Sigmoid colon (tissue), 7 donors: ENCODE data around the gene RBBP8. TPM values are rescaled to one million over a fixed set of nuclear protein-coding genes. Genes with fewer than 3 reads are reported as not detected.
"Not testable (repeated sequence)": the region's sequence is repeated elsewhere in the genome, so short reads cannot be mapped to it uniquely, and the experiment has no call there.

Experiments
- DNase-seq: peaks from one replicate; pipeline ENCODE4 v3.0.0-alpha.2; 2019
- H3K27ac ChIP-seq, 4 donors: fragments of 200-600 bp; sonication (generic); one replicate each; pipeline ENCODE4 v1.5.1; 2016 to 2019; ENCODE audit warnings: mild to moderate bottlenecking in 1 of 4
- H3K27me3 ChIP-seq, 3 donors: fragments of 200-600 bp; sonication (generic); one replicate each; pipeline ENCODE4 v1.5.1; 2019; ENCODE audit warnings: mild to moderate bottlenecking in 1 of 3
- H3K36me3 ChIP-seq, 4 donors: fragments of 200-600 bp; sonication (generic); one replicate each; pipeline ENCODE4 v1.5.1; 2016 to 2019
- H3K4me1 ChIP-seq, 4 donors: fragments of 200-600 bp; sonication (generic); one replicate each; pipeline ENCODE4 v1.5.1; 2017 to 2019
- H3K4me3 ChIP-seq, 4 donors: fragments of 200-600 bp; sonication (generic); one replicate each; pipeline ENCODE4 v1.5.1; 2017 to 2019; ENCODE audit warnings: mild to moderate bottlenecking in 2 of 4, moderate library complexity in 1 of 4
- H3K9me3 ChIP-seq, 4 donors: fragments of 200-600 bp in 3 of 4; sonication (generic) in 3 of 4; one replicate each; pipeline versions ENCODE4 v1.5.1 to v1.6.1; 2013 to 2019
- EP300 ChIP-seq, 4 donors: sonication (generic); formaldehyde crosslinking; IDR thresholded peaks; one replicate each; pipeline ENCODE4 v1.6.1; 2017; ENCODE audit warnings: antibody characterized with exemption in 4 of 4
- POLR2A ChIP-seq, 2 donors: fragments of 450-650 bp; IDR thresholded peaks; one replicate each; pipeline ENCODE4 v1.6.1; 2016; ENCODE audit warnings: antibody characterized with exemption in 2 of 2, mild to moderate bottlenecking in 2 of 2, moderate library complexity in 2 of 2
- POLR2AphosphoS5 ChIP-seq, 4 donors: sonication (generic); formaldehyde crosslinking; IDR thresholded peaks; one replicate each; pipeline ENCODE4 v1.6.1; 2017; ENCODE audit warnings: antibody characterized with exemption in 4 of 4
- WGBS, 2 donors: extraction: QIAGEN DNeasy Blood & Tissue Kit; methylation state at CpG; one replicate each; pipeline ENCODE4 v1.1.7; 2013; 5-methylcytosine and 5-hydroxymethylcytosine counted together
- intact Hi-C: fragments of 100-400 bp; cut with DNase I; formaldehyde crosslinking; loops from one replicate; pipeline ENCODE4 v1.15.1; 2023
- polyA plus RNA-seq, 3 donors: library from polyadenylated mRNA; stranded (reverse); fragments of 200-250 nt; gene quantifications; one replicate each; pipeline ENCODE4 v1.2.3, GENCODE V29; 2013
- total RNA-seq, 4 donors: library from RNA; depleted of rRNA; stranded (reverse); fragments of >200 nt; gene quantifications; one replicate each; pipeline ENCODE4 v1.1.0, GENCODE V29; 2016
- TF ChIP-seq, protein P1 (sequence below), 4 experiments: fragments of 450-650 bp in 3 of 4; fragments of 200-600 bp in 1 of 4; IDR thresholded peaks; one replicate each; pipeline ENCODE4 v1.5.1; 2016 to 2019; ENCODE audit warnings: antibody characterized with exemption in 4 of 4, mild to moderate bottlenecking in 3 of 4, moderate library complexity in 2 of 4
- donor health status: healthy with polysubstance abuse.
- donor health status: Bipolar disorder and iron deficiency.
- donor health status: healthy.

RBBP8 gene
- total and polyA plus RNA-seq, 7 donors, result 10.3 to 30.7 (median 22.7) TPM

DNA sequence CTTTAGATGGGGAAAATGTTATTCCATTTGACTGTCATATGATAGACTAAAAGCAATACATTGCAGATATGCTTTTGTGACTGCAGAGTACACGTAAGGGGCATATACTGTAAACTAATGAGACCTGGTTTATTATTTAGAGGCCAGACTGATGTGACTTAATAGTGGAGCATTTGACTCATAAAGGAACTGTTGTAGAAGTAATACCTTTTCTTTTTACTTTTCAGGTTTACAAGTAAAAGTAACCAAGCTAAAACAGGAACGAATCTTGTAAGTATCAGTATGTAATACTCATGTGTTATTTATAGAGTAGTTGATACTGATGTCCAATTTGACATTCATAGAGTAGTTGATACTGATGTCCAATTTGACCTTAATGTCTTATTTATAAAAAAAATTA, 13.1 kb downstream of the RBBP8 start:
- 84 to 86% methylated on average over 2 of the region's 2 CpGs for WGBS, 2 donors
- H3K4me1 ChIP-seq, result no peaks in the 10 kb centered on the region
- H3K4me3 ChIP-seq, result no peak overlapping the region
- H3K27me3 ChIP-seq, result no peaks in the 10 kb centered on the region
- peaks cover 0 to 17% (median 1%) of the 10 kb centered on the region in 4 donors for H3K36me3 ChIP-seq
- no peaks in the 10 kb centered on the region for H3K9me3 ChIP-seq
- TF ChIP-seq, protein P1, sequence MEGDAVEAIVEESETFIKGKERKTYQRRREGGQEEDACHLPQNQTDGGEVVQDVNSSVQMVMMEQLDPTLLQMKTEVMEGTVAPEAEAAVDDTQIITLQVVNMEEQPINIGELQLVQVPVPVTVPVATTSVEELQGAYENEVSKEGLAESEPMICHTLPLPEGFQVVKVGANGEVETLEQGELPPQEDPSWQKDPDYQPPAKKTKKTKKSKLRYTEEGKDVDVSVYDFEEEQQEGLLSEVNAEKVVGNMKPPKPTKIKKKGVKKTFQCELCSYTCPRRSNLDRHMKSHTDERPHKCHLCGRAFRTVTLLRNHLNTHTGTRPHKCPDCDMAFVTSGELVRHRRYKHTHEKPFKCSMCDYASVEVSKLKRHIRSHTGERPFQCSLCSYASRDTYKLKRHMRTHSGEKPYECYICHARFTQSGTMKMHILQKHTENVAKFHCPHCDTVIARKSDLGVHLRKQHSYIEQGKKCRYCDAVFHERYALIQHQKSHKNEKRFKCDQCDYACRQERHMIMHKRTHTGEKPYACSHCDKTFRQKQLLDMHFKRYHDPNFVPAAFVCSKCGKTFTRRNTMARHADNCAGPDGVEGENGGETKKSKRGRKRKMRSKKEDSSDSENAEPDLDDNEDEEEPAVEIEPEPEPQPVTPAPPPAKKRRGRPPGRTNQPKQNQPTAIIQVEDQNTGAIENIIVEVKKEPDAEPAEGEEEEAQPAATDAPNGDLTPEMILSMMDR (IDR thresholded peaks at IDR 0.05), result no peak
- TF ChIP-seq POLR2AphosphoS5 (IDR thresholded peaks at IDR 0.05) (no peak), EP300 (IDR thresholded peaks at IDR 0.05) (no peak), POLR2A (IDR thresholded peaks at IDR 0.05) (no peak)
- H3K27ac ChIP-seq, result no peak overlapping the region
- DNase-seq, result no peak
- intact Hi-C loops, result no loop called here

DNA sequence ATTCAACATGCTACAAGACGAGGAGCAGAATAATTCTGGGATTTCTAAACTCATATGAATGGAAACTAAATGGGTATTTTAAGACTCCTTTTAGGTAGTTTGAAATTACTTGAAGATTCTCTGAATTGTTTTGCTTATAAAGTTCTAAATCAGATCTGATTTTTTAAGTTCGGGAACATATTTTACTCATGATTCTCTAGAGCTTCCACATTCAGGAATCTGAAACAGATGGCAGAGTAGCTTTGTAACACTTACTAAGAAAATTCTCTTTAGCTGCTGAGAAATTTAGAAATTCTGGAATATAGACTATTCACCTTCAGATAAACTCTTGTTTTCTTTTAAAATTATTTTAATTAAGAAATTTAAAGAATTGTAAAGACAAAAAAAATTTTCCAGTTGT, 13.7 kb downstream of the RBBP8 start:
- Histone ChIP-seq H3K4me1 (no peaks in the 10 kb centered on the region), H3K36me3 (peaks cover 0 to 18% (median 1%) of the 10 kb centered on the region in 4 donors), H3K27me3 (no peaks in the 10 kb centered on the region), H3K9me3 (no peaks in the 10 kb centered on the region), H3K27ac (no peak overlapping the region), H3K4me3 (no peak overlapping the region)
- intact Hi-C loops, result no loop called here
- no peak for TF ChIP-seq EP300 (IDR thresholded peaks at IDR 0.05)
- TF ChIP-seq, protein P1 (IDR thresholded peaks at IDR 0.05), result no peak
- TF ChIP-seq POLR2AphosphoS5 (IDR thresholded peaks at IDR 0.05), result no peak
- TF ChIP-seq POLR2A (IDR thresholded peaks at IDR 0.05), result no peak
- 50 to 73% methylated on average over 2 of the region's 2 CpGs for WGBS, 2 donors
- no peak for DNase-seq

- no peak for TF ChIP-seq POLR2A (IDR thresholded peaks at IDR 0.05)
- TF ChIP-seq EP300 (IDR thresholded peaks at IDR 0.05), result no peak
- no peak for TF ChIP-seq POLR2AphosphoS5 (IDR thresholded peaks at IDR 0.05)
- TF ChIP-seq, protein P1 (IDR thresholded peaks at IDR 0.05), result no peak
- no peak for DNase-seq
- Histone ChIP-seq H3K36me3 (peaks cover 0 to 35% (median 1%) of the 10 kb centered on the region in 4 donors), H3K4me1 (no peaks in the 10 kb centered on the region), H3K9me3 (no peaks in the 10 kb centered on the region), H3K4me3 (no peak overlapping the region), H3K27me3 (no peaks in the 10 kb centered on the region), H3K27ac (no peak overlapping the region)
- intact Hi-C loops, result no loop called here
- WGBS, 2 donors, result 93 to 97% methylated on average over 1 of the region's 1 CpG
These were observed 18.7 kb downstream of the RBBP8 start for GRCh38 chr18:22951823-22952222.

- intact Hi-C loops, result no loop called here
- no peaks in the 10 kb centered on the region for H3K9me3 ChIP-seq
- WGBS, 2 donors, result 93 to 96% methylated on average over 3 of the region's 3 CpGs
- H3K27me3 ChIP-seq, result no peaks in the 10 kb centered on the region
- no peak for TF ChIP-seq EP300 (IDR thresholded peaks at IDR 0.05)
- no peak for TF ChIP-seq POLR2AphosphoS5 (IDR thresholded peaks at IDR 0.05)
- TF ChIP-seq, protein P1 (IDR thresholded peaks at IDR 0.05), result no peak
- no peak for TF ChIP-seq POLR2A (IDR thresholded peaks at IDR 0.05)
- no peak overlapping the region for H3K4me3 ChIP-seq
- peaks cover 0 to 35% (median 1%) of the 10 kb centered on the region in 4 donors for H3K36me3 ChIP-seq
- H3K4me1 ChIP-seq, result no peaks in the 10 kb centered on the region
- DNase-seq, result no peak
- no peak overlapping the region for H3K27ac ChIP-seq
These were observed 19.4 kb downstream of the RBBP8 start for GRCh38 chr18:22952525-22952924.

- WGBS, 2 donors, result 47 to 89% methylated on average over 4 of the region's 4 CpGs
- intact Hi-C loops, H3K27ac ChIP-seq, H3K9me3 ChIP-seq, H3K4me3 ChIP-seq, DNase-seq, H3K4me1 ChIP-seq, H3K27me3 ChIP-seq: not testable (repeated sequence)
- peaks cover 0 to 40% (median 1%) of the 10 kb centered on the region in 4 donors for H3K36me3 ChIP-seq
These were observed 20.9 kb downstream of the RBBP8 start for GRCh38 chr18:22953982-22954381.
